Measurements from ENCODE around the gene DNAH8.
"Not testable (repeated sequence)": the region's sequence is repeated elsewhere in the genome, so short reads cannot be mapped to it uniquely, and the experiment has no call there.

The DNAH8 gene

DNA sequence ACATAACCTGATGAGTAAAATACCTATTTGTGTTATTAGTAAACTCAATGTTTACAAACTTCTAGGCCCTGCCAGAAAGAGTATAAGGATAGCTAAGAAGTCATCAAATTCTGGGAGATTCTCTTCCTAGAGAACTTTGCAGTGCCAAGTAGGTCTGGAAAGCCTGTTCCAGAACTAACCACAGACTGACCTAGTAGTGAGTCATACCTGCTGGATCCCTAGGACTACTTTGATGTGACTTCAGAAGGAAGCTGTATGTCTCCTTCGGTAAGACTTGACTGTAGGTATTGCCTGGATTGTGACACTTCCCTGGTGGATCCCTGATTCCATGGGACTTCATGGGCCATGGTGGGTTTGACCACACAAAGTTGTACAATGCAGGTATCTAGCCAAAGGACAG, 131.7 kb downstream of the DNAH8 start:
- no peak for DNase-seq

DNA sequence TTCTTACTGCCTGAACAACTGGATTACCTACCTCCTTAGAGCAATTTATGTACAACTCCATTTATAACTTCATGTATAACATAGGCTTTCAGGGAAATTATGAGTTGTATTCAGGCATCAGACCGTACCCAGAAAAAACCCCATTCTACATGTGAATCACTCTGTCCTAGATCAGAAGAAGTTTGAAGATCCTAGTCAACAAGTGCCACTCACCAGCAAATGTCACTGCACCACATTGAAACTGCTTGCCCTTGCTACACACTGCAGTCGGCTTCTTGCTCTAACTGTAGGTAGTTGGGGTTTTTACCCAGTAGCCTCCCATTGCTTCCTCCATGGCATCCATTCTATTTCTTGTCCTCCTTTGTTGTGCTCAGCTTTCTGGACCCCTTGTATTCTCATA, 132.4 kb downstream of the DNAH8 start:
- DNase-seq, result no peak

DNA sequence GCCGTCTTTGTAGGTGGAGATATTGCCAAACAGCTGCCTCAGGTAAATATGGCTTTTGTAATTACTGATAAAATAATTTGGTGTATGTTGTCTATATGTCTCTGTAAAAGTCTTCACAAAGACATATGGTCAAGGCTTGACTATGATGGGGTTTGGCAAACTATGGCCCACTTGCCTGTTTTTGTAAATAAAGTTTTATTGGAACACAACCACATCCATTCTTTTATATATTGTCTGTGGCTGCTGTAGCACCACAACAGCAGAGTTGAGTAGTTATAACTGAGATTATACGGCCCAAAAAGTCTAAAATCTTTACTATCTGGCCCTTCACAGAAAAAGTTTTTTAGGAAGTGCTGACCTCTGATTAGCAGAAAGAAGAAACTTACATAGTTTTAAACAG, 133.6 kb downstream of the DNAH8 start:
- DNase-seq, result no peak

DNA sequence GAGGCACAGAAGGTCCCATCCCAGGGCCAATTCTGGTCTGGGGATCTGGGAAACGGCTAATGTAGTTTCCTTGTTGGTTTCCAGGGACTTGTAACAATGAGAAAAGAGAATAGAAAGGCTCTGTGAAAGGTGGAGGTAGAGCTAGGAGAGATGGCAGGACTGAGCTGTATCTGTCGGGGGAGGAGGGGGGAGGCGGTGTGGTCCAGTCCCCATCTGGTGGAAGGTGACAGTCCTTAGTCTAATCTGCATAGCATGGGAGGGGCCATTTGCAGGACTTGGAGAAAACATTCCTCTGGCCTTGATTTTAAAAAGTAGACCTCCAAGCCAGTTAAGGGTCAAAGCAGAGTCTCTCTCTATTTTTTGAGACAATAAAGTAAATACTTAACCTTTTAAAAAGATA, 137.1 kb downstream of the DNAH8 start:
- DNase-seq, result no peak

DNA sequence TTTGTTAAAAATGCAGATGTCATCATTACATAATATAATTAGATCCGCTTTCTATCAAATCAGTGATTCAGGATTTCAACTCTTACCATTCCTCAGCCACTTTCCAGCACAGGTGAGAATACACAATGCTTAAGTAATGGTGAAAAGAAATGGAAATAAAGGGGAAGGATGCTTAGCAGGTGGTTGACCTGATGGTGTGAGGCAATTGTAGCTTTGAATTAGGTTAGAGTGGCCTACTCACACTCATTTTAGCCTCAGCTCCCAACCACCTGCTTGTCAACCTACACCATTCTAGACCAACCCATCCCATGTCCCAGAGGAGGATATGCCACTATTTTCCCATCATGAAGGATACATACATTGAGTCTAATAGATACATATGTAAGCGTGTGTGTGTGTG, 138.1 kb downstream of the DNAH8 start:
- no peak for DNase-seq

DNA sequence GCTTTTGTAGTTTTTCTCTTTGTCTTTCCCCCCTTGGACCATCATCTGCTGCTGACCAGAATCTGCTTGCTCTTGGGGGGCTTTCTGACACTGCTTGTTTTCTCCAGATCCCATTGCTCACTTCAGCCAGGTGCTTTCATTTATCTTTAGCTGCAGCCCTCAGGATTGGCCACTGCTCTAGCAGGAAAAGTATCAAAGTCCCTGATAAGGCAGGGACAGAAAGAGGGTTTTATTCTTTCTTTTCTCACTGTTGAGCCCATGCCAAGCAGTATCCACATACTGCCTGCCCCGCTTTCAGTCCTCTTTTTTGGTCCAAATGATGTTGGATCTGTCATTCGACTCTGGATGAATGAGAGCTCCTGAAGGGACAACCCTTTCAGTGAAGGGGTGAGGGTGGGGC, 141.4 kb downstream of the DNAH8 start:
- no peak for DNase-seq

DNA sequence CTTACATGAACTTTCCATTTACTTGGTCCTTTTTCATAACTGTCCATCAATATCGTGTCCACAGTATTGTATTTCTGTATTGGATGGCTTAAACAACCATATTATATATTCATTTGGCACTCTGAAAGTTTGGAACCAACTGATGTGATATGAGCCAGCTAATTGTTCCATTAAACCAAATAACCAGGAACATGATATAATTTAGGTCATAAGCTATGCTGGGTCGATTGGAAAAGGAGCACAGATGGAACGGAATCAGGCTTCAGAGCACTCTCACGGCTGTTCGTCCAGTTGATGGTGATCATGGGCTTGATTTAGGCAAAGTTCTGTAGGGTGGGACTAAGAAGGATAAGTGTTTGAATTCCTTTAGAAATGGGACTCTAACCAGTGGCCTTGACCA, 142.7 kb downstream of the DNAH8 start:
- DNase-seq, result no peak

DNA sequence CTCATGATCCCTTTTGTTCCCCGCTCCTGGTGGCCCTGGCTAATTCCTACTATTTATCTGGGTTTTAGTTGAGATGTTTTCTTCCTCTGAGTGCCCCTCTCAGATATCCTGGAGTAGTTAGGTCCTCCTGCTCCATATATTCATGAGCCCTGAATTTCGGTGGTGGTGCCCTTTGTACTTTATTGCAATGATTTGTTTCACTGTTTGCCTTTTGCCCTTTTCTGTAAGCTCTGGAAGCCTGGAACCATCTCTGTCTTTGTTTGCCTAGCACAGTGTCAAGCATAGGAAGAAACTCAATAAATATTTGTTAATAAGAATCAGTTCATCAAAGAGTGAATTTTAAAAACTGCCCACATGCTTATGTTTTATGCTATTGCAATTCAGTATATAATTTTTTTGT, 144.9 kb downstream of the DNAH8 start:
- DNase-seq, result no peak

DNA sequence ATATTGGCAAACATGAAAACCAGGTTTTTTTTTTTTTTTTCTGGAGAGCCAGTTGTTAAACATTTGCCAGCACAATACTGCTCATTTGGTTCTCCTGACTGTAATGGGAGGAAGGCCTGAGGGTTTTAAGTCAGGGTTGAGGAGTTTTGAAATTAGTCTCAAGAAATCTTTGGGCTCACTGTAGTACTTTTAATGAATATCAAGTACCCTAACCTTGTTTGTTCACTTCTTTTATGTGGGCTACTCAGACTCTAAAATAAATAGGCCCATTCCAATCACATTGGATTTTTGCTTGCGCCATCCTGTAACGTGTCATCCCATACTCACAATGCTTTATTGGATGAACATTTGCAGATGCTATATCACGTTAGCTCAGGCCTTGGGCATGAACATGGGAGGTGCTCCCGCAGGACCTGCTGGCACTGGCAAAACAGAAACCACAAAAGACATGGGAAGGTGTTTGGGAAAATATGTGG, 146.9 kb downstream of the DNAH8 start:
- no peak for DNase-seq

DNA sequence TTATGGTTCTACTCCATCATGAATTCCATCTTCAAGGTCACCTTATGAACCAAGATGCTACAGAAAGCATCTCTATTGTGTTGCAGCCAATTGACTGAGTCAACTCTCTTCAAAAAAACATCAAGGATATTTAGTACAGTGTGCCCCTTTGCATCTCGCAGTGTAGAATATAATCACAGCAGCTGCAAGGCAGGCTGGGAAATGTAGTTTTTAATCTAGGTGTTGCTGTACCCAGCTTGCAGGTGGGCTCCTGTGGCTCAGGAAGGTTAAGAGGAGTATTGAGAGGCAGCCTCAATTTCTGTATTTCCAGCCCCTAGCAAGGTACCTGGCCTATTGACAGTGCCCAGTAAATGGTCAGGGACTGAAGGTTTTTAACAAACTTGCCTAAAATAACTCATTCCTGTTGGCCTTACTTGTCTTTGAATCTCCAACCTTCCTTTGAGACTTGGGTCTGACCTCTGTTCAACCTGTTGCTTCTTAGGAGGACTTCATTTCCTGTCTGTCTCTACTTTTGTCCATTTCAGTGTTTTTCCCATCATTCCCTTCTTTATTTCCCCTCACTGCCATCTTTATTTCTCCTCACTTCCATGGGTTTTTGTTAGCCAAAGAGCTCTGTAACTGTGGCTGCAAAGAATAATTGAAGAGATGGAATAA, 150.5 kb downstream of the DNAH8 start:
- DNase-seq, result no peak

DNA sequence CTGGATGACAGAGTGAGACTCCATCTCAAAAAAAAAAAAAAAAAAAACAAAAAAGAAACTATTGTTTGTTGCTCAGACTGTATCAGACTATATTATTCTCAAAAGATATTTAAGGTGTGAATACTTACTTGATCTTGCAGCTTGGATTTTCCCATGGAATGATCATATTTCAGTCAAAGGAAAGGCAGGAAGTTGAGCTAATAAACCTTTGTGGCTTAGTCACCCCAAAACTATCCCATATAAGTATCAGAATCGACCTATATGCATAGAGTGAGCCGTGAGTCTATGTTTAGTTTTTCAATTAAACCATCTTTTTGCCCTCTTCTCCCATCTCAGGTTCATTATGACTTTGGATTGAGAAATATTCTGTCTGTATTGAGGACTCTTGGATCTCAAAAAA, 152.6 kb downstream of the DNAH8 start:
- no peak for DNase-seq

DNA sequence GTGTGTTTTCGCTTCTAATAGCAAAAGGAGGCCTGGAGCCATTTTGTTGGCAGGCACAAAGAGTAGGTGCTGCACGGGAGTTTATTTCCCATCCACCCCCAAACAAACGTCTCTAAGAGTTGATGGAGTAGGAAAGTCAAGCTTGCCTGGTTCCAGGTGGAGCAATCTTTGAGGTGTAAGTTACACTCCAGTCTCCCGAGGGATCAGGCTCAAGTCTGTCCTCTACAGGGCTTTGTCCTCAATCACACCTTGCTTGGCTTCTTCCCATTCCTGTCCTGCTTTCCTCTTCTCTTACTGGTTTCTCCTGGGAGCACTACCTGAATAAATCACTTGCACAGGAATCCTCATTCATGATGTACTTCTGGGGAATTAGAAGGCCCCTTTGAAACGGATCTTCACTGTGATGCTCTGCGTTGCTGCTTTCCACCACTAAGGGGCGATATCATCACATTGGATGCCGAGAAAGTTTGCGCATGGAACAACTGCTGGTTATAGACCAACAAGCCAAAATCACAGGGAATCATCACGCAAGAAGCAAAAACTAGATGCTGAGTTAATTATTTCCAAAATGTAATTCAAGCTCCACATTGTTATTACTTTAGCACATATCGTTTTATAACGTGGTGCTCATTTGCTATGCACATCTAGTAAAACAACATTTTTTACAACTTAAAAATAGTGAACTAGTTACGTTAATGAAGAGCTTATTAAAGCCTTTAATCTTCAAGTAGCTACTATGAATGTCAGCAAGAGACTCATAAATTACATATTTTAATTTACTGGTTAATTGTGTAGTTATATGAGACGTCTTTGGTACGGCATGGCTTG, 156.8 kb downstream of the DNAH8 start:
- peak; percentile 18 for DNase-seq

DNA sequence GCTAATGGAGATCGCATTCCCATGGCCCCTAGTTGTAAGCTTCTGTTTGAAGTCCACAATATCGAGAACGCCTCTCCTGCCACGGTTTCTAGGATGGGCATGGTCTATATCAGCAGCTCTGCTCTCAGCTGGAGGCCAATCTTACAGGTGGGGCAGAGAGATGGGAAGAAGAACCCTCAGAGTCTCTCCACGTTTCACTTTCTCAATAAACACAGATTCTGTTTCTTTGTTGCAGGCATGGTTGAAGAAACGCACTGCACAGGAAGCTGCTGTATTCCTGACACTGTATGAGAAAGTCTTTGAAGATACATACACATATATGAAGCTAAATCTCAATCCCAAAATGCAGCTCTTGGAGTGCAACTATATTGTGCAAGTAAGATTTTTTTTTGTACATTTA, 157.9 kb downstream of the DNAH8 start:
- DNase-seq, result no peak

DNA sequence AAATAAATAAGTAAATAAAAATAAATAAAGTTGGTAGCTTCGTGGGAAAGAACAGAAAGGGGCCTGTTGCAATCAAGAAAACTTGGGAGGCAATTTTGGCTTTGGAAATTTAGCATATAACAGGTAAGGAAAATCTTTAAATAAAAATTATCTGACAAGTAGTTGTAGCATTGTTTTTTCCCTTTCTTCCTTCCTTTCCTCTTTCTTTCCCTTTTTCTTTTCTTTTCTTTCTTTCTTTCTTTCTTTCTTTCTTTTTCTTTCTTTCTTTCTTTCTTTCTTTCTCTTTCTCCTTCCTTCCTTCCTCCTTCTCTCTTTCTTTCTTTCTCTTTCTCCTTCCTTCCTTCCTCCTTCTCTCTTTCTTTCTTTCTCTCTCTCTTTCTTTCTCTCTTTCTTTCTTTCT, 158.7 kb downstream of the DNAH8 start:
- DNase-seq, result not testable (repeated sequence)

DNA sequence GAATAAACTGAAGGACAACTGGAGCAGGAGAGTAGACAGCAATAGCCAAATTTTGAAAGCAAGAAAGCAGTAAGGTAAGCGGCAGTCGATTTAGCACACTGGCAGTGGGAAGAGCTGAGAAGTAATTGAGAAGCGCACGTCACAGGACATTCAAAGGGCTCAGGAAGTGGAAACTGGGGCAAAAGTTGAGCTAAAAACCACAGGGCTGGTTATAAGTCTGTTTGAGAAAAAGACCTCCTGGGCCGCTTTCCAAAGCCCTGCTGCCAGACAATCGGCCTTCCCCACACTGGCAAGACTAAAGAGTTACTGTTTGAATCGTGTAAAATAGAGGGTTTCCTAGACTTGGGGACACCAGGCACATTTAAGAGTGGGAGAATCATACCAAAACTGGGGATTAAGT, 161.4 kb downstream of the DNAH8 start:
- DNase-seq, result no peak

DNA sequence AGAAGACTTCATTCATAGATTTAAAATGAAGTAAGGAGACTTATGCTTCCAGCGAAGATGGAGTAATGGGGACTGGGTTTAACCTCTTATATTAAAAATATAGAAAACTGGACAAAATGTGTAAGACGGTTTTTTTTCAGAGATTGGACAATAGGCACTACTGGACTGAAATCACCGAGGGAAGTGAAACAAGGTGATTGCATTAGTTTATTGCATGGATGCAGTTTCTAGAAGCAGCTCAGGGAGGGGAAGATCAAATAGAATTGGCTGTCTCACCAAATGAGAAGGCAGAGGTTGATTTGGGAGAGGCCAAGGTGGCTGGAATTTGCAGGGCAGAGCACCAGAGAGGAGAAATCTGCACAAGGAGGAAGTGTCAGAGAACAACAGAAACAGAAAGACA, 162.6 kb downstream of the DNAH8 start:
- DNase-seq, result no peak

DNA sequence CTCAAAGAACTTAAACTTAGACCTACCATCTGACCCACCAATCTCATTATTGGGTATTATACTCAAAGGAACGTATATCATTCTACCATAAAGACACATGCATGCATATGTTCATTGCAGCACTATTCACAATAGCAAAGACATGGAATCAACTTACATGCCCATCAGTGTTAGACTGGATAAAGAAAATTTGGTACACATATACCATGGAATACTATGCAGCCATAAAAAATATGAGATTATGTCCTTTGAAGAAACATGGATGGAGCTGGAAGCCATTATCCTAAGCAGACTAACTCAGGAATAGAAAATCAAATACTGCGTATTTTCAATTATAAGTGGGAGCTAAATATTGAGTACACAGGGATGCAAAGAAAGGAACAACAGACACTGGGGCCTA, 167.0 kb downstream of the DNAH8 start:
- DNase-seq, result no peak

DNA sequence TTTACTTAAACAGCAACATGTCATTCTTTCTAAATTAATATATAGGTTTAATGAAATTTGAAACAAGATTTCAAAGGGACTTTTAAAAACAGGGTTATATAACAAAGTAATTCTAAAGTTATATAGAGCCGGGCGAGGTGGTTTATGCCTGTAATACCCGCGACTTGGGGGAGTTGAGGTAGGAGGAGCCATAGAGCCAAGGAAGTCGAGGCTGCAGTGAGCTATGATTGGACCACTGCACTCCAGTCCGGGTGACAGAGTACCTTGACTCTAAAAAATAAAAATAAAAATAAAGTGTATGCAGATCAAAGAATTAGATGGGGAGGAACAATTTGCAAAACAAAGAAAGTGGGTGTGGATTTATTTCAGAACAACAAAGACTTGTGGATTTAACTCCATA, 182.4 kb downstream of the DNAH8 start:
- no peak for DNase-seq

DNA sequence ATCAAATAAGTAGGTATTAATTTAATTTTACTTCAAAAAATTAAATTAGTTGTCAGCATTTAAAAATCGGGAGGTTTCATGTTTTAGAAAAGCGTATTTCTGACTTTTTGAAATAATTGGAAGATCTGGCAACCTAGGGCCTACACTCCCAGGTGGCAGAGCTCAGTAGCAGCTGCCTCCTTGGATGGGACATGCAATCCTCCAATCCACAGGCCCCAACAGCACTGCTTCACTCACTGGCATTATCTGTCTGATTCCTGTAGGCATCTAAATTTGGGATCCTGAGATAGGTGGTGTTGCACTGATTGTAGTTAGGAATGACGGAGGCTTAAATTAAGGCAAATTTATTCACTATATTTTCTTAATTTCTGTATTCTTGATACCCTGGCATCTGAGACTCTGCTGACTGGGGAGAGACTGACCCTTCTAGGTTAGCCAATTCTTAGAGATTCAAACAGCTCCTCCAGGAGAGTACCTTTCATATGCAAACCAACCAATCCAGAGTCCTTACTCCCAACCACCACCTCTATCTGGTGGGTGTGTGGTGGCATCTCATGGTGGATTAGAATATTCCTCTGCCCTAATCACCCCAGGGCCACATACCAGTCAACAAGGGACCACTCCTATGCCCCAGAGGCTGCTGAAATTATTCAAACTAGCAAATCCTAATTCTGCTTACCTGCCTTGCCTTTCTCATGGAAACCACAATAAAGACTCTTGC, 186.9 kb downstream of the DNAH8 start:
- DNase-seq, result no peak

DNA sequence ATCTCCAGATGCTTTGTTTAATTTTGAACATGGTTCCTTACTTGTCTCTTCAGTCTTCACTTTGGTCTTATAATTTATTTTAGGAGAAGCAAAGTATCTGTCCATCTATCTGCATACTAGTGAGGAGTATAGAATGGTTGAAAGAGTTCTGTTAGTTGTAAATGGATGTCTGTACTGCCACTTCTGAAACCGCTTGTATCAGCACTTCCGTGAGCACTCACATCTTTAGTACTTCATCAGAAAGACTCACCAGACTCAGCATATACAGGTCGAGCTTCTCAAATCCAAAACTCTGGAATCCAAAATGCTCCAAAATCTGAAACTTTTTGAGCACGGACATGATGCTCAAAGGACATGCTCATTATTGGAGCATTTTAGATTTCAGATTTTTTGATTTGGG, 191.5 kb downstream of the DNAH8 start:
- DNase-seq, result no peak

DNA sequence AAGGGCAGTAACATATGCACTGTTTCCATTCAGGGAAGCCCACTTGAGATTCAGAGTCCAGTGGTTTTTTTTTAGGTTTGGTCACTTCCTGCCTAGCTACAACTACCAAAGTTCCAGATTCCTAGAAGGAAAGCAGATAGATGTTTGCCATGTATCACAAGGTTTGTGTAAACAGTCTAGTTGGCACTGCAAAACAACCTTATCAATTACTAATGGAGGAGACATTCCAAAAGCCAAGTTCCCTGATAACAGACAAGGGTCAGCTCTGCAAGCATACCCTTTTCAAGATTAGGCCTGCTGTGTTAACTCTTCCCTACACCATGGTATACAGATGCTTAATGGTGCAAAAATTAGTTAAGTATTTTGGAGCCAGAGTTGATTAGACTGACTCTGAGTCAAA, 192.2 kb downstream of the DNAH8 start:
- DNase-seq, result no peak

DNA sequence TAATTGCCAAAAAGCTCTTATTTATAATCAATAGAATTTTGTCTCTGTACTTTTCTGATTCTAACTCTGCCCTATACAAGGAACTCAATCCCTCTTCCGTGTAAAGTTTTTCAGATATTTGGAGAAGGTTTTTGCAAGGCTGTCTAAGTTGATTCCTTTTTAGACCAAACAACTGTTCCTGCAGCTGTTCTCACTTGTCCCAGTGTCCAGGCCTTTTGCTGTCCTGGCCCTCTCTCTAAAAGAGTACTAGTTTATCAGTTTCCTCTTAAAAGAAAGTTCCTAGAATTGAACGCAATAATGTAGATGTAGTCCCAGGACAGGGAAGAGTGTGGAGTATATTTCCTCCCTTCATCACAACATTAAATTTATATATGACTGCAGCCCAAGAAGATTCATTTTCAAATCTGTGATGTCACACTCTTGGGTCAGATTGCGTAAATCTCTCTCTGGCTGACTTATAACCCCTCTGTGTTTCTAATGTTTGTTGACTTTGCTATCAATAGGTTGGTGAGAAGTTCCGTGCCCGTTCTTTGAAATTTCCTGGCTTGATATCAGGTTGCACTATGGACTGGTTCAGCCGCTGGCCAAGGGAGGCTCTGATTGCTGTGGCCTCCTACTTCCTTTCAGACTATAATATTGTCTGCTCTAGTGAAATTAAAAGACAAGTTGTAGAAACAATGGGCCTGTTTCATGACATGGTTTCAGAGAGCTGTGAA, 194.1 kb downstream of the DNAH8 start:
- peak; percentile 69 for DNase-seq

DNA sequence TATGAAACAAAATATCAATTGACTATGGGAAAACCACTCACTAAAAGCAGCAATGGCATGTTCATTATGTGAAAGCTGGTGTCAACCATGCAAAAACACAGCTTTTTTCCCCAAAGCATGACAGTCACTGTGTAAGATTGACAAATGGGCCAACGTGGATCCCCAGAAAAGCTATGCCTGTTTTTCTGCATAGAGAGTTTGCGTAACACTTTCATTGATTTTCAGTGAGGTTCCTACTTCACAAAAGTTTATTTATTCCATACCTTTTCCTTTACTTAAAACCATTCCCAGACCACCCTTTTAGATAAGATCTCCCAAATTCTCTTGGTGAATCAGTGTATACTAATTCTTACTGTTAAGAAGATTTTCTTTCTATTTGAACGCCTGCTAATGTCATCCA, 195.1 kb downstream of the DNAH8 start:
- no peak for DNase-seq

Measured in NCI-H510A (cell line).